Astrocyte of the spinal cord (primary cell): ENCODE measurements around the gene GNL3.

ENCODE experiments used
- DNase-seq: peaks from one replicate; pipeline ENCODE4 v3.0.0; 2011; ENCODE audit warnings: low read depth, low spot score
- H3K4me3 ChIP-seq: 2 replicates; pipeline ENCODE4 v1.5.1; 2011; ENCODE audit warnings: low read depth, mild to moderate bottlenecking, low read length, moderate library complexity
- in situ Hi-C: cut with HindIII; loops from 2 replicates; pipeline ENCODE4 v1.10.0; 2017; ENCODE audit warnings: low sequenced_read_pairs
- TF ChIP-seq, protein P1 (sequence below): IDR thresholded peaks from 2 replicates; pipeline ENCODE4 v1.5.1; 2012; ENCODE audit warnings: low read depth, mild to moderate bottlenecking, low read length, inconsistent platforms

Gene GNL3

GRCh38 chr3:52684184-52684583, 1.6 kb upstream of the GNL3 start:
- H3K4me3 ChIP-seq = peak overlapping the region; percentile 91
- in situ Hi-C loops = no loop called here
- no peak for DNase-seq
- TF ChIP-seq, protein P1, sequence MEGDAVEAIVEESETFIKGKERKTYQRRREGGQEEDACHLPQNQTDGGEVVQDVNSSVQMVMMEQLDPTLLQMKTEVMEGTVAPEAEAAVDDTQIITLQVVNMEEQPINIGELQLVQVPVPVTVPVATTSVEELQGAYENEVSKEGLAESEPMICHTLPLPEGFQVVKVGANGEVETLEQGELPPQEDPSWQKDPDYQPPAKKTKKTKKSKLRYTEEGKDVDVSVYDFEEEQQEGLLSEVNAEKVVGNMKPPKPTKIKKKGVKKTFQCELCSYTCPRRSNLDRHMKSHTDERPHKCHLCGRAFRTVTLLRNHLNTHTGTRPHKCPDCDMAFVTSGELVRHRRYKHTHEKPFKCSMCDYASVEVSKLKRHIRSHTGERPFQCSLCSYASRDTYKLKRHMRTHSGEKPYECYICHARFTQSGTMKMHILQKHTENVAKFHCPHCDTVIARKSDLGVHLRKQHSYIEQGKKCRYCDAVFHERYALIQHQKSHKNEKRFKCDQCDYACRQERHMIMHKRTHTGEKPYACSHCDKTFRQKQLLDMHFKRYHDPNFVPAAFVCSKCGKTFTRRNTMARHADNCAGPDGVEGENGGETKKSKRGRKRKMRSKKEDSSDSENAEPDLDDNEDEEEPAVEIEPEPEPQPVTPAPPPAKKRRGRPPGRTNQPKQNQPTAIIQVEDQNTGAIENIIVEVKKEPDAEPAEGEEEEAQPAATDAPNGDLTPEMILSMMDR = no peak

DNA sequence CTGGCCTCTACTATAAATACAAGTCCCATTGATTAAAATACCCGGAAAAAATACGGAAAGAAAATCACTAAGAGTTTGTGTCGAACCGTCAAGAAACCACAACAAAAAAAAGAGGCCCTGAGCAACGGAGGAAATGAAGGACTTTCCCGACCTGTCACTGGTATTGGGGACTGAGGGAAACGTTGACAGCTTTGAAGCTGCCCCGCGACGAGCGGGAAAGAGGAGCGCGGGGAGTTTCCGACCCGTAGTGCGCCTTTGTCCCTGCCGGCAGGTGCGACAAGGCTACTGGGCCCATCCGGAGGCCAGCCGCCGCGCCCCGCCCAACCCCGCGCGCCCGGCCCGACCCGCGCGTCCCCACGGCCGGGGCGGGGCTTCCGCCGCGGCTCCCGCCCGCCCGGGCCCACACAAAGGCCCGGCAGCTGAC, 535 bp upstream of the GNL3 start:
- in situ Hi-C loops = no loop called here
- peak; percentile 60 for DNase-seq
- peak overlapping the region; percentile 91 for H3K4me3 ChIP-seq
- TF ChIP-seq, protein P1 = no peak

- in situ Hi-C loops = no loop called here
- TF ChIP-seq, protein P1 = no peak
- no peak for DNase-seq
- H3K4me3 ChIP-seq = no peak overlapping the region
These were observed 2.4 kb downstream of the GNL3 start for GRCh38 chr3:52688266-52688665.

DNA sequence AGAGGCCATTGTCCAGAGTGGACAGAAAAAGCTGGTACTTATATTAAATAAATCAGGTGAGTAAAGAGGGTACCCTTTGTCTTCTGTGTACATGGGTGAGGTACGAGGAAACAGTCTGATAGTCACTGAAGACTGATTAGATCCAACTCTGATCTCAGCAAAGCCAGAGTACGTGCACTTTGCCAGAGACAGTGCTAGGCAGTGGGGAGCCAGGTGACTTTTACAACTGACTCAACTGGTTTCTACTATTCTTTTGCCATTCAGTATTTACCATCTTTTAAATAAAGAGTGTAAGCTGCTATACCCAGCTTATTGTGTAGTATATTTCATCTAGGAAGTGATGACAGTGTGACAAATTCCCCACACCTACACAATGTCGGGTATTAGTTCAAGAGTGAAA, 3.3 kb downstream of the GNL3 start:
- DNase-seq = no peak
- no peak overlapping the region for H3K4me3 ChIP-seq
- in situ Hi-C loops = no loop called here
- TF ChIP-seq, protein P1 = no peak

DNA sequence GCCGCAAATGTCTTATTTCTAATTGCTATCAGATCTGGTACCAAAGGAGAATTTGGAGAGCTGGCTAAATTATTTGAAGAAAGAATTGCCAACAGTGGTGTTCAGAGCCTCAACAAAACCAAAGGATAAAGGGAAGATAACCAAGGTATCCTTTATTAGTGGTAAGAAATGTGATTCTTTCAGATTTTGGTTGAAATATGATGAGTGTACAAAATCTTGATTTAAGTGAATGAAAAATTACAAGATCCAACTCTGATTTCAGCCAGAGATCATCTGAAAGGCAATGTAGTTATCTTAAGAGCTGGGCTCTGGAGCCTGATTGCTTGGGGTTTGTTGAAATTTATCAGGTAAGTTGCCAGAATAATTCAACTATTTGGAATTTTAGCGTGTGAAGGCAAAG, 4.7 kb downstream of the GNL3 start:
- no peak overlapping the region for H3K4me3 ChIP-seq
- TF ChIP-seq, protein P1 = no peak
- no peak for DNase-seq
- in situ Hi-C loops = no loop called here

DNA sequence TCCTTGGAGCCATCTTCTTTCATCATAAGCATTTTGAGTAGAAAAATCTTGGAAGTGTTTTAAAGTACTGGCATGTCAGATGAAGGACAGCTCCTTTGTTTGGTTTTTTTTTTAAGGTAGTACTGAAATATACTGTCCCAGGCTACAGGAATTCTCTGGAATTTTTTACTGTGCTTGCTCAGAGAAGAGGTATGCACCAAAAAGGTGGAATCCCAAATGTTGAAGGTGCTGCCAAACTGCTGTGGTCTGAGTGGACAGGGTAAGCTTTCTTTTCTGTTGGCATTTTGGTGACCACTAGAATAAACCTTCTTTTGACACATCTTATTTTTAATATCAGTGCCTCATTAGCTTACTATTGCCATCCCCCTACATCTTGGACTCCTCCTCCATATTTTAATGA, 7.2 kb downstream of the GNL3 start:
- no peak for DNase-seq
- in situ Hi-C loops = no loop called here
- TF ChIP-seq, protein P1 = no peak
- H3K4me3 ChIP-seq = no peak overlapping the region
